Daoy (cell line): ENCODE data around the gene FAM98B. TPM values are rescaled to one million over a fixed set of nuclear protein-coding genes. Genes with fewer than 3 reads are reported as not detected.

ENCODE experiments used
- DNase-seq: peaks from one replicate; pipeline ENCODE4 v3.0.0-alpha.2; 2015; ENCODE audit warnings: low read depth
- total RNA-seq: library from RNA; depleted of rRNA; stranded (reverse); fragments of >200 nt; shearing (Covaris generic); gene quantifications from 2 replicates; pipeline ENCODE4 v1.2.3, GENCODE V29; 2014

The FAM98B gene
- total RNA-seq, 1 experiment from 2014 or later, result 7.1 TPM

GRCh38 chr15:38508647-38509046, 54.7 kb downstream of the FAM98B start:
- DNase-seq, result no peak

- DNase-seq, result no peak
Observed at GRCh38 chr15:38509152-38509551, 55.2 kb downstream of the FAM98B start.

GRCh38 chr15:38512901-38513300, 59.0 kb downstream of the FAM98B start:
- no peak for DNase-seq

- DNase-seq, result peak; percentile 11
Observed at GRCh38 chr15:38514601-38515000, 60.7 kb downstream of the FAM98B start.

- no peak for DNase-seq
Observed at GRCh38 chr15:38516626-38517025, 62.7 kb downstream of the FAM98B start.

- DNase-seq, result no peak
Observed at GRCh38 chr15:38517312-38517975, 63.5 kb downstream of the FAM98B start.

- DNase-seq, result peak; percentile 10
Observed at GRCh38 chr15:38518084-38518483, 64.2 kb downstream of the FAM98B start.

- DNase-seq, result no peak
Observed at GRCh38 chr15:38520035-38520434, 66.1 kb downstream of the FAM98B start.

GRCh38 chr15:38521316-38521715, 67.4 kb downstream of the FAM98B start:
- no peak for DNase-seq

GRCh38 chr15:38522922-38523321, 69.0 kb downstream of the FAM98B start:
- no peak for DNase-seq

GRCh38 chr15:38524156-38524555, 70.2 kb downstream of the FAM98B start:
- DNase-seq, result no peak

GRCh38 chr15:38525489-38525888, 71.6 kb downstream of the FAM98B start:
- no peak for DNase-seq

- DNase-seq, result no peak
Observed at GRCh38 chr15:38526158-38526557, 72.2 kb downstream of the FAM98B start.

GRCh38 chr15:38528294-38528693, 74.4 kb downstream of the FAM98B start:
- DNase-seq, result peak; percentile 24

- DNase-seq, result peak; percentile 5
Observed at GRCh38 chr15:38530113-38530512, 76.2 kb downstream of the FAM98B start.

GRCh38 chr15:38531509-38531908, 77.6 kb downstream of the FAM98B start:
- peak; percentile 86 for DNase-seq

GRCh38 chr15:38532728-38533127, 78.8 kb downstream of the FAM98B start:
- DNase-seq, result no peak

GRCh38 chr15:38533416-38533915, 79.5 kb downstream of the FAM98B start:
- DNase-seq, result no peak

GRCh38 chr15:38533926-38534325, 80.0 kb downstream of the FAM98B start:
- DNase-seq, result no peak

- no peak for DNase-seq
Observed at GRCh38 chr15:38534691-38535090, 80.8 kb downstream of the FAM98B start.

GRCh38 chr15:38535491-38536200, 81.7 kb downstream of the FAM98B start:
- DNase-seq, result peak; percentile 8

GRCh38 chr15:38536201-38536676, 82.3 kb downstream of the FAM98B start:
- DNase-seq, result peak; percentile 60
